ENCODE results near the gene ERAP2. TPM values are rescaled to one million over a fixed set of nuclear protein-coding genes. Genes with fewer than 3 reads are reported as not detected.

Gene ERAP2
- polyA plus RNA-seq, 1 donor (not counting 4 experiments of a cell fraction or from before 2014, with no cell fraction given) = 41.0 TPM

DNA sequence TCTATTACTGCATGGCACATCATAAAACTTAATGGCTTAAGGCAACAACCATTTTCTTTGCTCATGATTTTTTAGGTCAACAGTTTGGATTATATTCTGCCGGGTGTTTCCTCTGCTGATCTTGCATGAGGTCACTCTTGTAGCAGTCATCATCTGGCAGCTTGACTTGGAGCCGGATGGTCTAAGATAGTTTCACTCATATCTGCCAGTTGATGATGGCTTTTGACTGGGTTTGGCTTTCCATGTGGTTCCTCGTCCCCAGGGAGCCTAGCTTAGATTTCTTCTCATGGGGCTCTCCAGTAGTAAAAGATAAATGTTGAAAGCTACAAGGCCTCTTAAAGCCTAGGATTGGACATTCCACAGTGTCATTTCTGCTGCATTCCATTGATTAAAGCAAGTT lies 87.0 kb downstream of the ERAP2 start:
- H4K20me1 ChIP-seq (ENCODE audit: control insufficient read depth, extremely low read depth, insufficient read depth, low read length) = no peaks in the 10 kb centered on the region
- TF ChIP-seq, protein P1, sequence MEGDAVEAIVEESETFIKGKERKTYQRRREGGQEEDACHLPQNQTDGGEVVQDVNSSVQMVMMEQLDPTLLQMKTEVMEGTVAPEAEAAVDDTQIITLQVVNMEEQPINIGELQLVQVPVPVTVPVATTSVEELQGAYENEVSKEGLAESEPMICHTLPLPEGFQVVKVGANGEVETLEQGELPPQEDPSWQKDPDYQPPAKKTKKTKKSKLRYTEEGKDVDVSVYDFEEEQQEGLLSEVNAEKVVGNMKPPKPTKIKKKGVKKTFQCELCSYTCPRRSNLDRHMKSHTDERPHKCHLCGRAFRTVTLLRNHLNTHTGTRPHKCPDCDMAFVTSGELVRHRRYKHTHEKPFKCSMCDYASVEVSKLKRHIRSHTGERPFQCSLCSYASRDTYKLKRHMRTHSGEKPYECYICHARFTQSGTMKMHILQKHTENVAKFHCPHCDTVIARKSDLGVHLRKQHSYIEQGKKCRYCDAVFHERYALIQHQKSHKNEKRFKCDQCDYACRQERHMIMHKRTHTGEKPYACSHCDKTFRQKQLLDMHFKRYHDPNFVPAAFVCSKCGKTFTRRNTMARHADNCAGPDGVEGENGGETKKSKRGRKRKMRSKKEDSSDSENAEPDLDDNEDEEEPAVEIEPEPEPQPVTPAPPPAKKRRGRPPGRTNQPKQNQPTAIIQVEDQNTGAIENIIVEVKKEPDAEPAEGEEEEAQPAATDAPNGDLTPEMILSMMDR (optimal IDR thresholded peaks at IDR 0.05 in 1 of 3, IDR thresholded peaks at IDR 0.05 in 1 of 3, conservative IDR thresholded peaks at IDR 0.05 in 1 of 3; ENCODE audit: extremely low read depth in 1 of 3, insufficient read depth in 2 of 3, low read length in 3 of 3) = no peak
- no peak for TF ChIP-seq EZH2 (IDR thresholded peaks at IDR 0.05; ENCODE audit: low read length)
- no peaks in the 10 kb centered on the region for H3K9me3 ChIP-seq (ENCODE audit: control insufficient read depth, low read depth, low read length)
- no peaks in the 10 kb centered on the region for H3K36me3 ChIP-seq (ENCODE audit: control insufficient read depth in 2 of 2, extremely low read depth in 1 of 2, insufficient read depth in 2 of 2, low read length in 2 of 2)
- peaks cover 50% of the 10 kb centered on the region for H3K79me2 ChIP-seq (ENCODE audit: control insufficient read depth, insufficient read depth, low read length)
- FAIRE-seq = peak; percentile 91
- no peaks in the 10 kb centered on the region for H3K27me3 ChIP-seq (ENCODE audit: control insufficient read depth, extremely low read depth, insufficient read depth, low read length)
- no peak overlapping the region for H3K9ac ChIP-seq (ENCODE audit: control insufficient read depth, extremely low read depth, insufficient read depth, low read length)
- H3K9me1 ChIP-seq (ENCODE audit: control insufficient read depth, extremely low read depth, insufficient read depth, low read length) = no peaks in the 10 kb centered on the region
- H3K27ac ChIP-seq (ENCODE audit: control insufficient read depth, insufficient read depth, low read length) = peak overlapping the region; percentile 71
- peak overlapping the region; percentile 76 for H3K4me2 ChIP-seq (ENCODE audit: control insufficient read depth, extremely low read depth, insufficient read depth, low read depth, low read length)
- peak; percentile 15 for DNase-seq (ENCODE audit: low read depth, low spot score)
- H2AFZ ChIP-seq (ENCODE audit: control insufficient read depth, low read length) = peak overlapping the region; percentile 22
- dilution Hi-C loops (cut with MboI; ENCODE audit: extremely low pct_ligation_motif_present, low sequenced_read_pairs) = no loop called here
- no peak overlapping the region for H3K4me3 ChIP-seq (ENCODE audit: control insufficient read depth in 2 of 3, extremely low read depth in 1 of 3, insufficient read depth in 2 of 3, low read depth in 1 of 3, low read length in 3 of 3)
- peaks cover 33% of the 10 kb centered on the region for H3K4me1 ChIP-seq (ENCODE audit: control insufficient read depth, extremely low read depth, insufficient read depth, low read length)

DNA sequence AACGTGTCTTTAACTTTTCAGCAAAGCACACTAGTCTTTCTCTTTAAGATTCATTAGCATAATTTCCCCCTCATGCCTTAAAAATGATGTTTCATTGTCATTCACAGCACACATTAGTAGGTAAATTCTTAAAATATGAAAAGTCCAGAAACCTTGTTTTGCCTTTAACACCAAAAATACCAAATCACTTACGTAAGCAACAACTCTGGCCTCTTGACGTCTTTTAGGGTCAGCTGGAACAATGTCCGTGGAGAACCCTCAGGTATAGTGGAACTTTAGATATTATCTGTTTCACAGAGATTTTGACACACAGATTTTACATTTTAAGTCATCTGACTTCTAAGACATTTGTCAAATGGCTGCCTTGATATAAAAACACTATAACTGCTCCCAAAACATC lies 90.5 kb downstream of the ERAP2 start:
- dilution Hi-C loops (cut with MboI; ENCODE audit: extremely low pct_ligation_motif_present, low sequenced_read_pairs) = no loop called here
- H3K27me3 ChIP-seq (ENCODE audit: control insufficient read depth, extremely low read depth, insufficient read depth, low read length) = no peaks in the 10 kb centered on the region

More for the DNA sequence above, 90.5 kb downstream of the ERAP2 start:
- no peak for DNase-seq (ENCODE audit: low read depth, low spot score)
- no peak overlapping the region for H3K27ac ChIP-seq (ENCODE audit: control insufficient read depth, insufficient read depth, low read length)
- H3K4me3 ChIP-seq (ENCODE audit: control insufficient read depth in 2 of 3, extremely low read depth in 1 of 3, insufficient read depth in 2 of 3, low read depth in 1 of 3, low read length in 3 of 3) = no peak overlapping the region
- H3K9ac ChIP-seq (ENCODE audit: control insufficient read depth, extremely low read depth, insufficient read depth, low read length) = no peak overlapping the region
- H3K79me2 ChIP-seq (ENCODE audit: control insufficient read depth, insufficient read depth, low read length) = peaks cover 62% of the 10 kb centered on the region
- no peaks in the 10 kb centered on the region for H3K9me1 ChIP-seq (ENCODE audit: control insufficient read depth, extremely low read depth, insufficient read depth, low read length)
- no peak for FAIRE-seq
- no peak overlapping the region for H2AFZ ChIP-seq (ENCODE audit: control insufficient read depth, low read length)
- no peak overlapping the region for H3K4me2 ChIP-seq (ENCODE audit: control insufficient read depth, extremely low read depth, insufficient read depth, low read depth, low read length)
- no peaks in the 10 kb centered on the region for H4K20me1 ChIP-seq (ENCODE audit: control insufficient read depth, extremely low read depth, insufficient read depth, low read length)
- peaks cover 32% of the 10 kb centered on the region for H3K4me1 ChIP-seq (ENCODE audit: control insufficient read depth, extremely low read depth, insufficient read depth, low read length)
- TF ChIP-seq, protein P1 (optimal IDR thresholded peaks at IDR 0.05 in 1 of 3, IDR thresholded peaks at IDR 0.05 in 1 of 3, conservative IDR thresholded peaks at IDR 0.05 in 1 of 3; ENCODE audit: extremely low read depth in 1 of 3, insufficient read depth in 2 of 3, low read length in 3 of 3) = no peak
- TF ChIP-seq EZH2 (IDR thresholded peaks at IDR 0.05; ENCODE audit: low read length) = no peak
- no peaks in the 10 kb centered on the region for H3K36me3 ChIP-seq (ENCODE audit: control insufficient read depth in 2 of 2, extremely low read depth in 1 of 2, insufficient read depth in 2 of 2, low read length in 2 of 2)
- no peaks in the 10 kb centered on the region for H3K9me3 ChIP-seq (ENCODE audit: control insufficient read depth, low read depth, low read length)
